GM12801 (cell line): ENCODE measurements around the gene BPIFB6.

Experiments used
- TF ChIP-seq, protein P1 (sequence below): IDR thresholded peaks from one replicate; pipeline ENCODE4 v1.5.1; 2011; ENCODE audit warnings: control low read depth; ENCODE audit not compliant: insufficient read length; ENCODE audit errors: extremely low read depth

The BPIFB6 gene

DNA sequence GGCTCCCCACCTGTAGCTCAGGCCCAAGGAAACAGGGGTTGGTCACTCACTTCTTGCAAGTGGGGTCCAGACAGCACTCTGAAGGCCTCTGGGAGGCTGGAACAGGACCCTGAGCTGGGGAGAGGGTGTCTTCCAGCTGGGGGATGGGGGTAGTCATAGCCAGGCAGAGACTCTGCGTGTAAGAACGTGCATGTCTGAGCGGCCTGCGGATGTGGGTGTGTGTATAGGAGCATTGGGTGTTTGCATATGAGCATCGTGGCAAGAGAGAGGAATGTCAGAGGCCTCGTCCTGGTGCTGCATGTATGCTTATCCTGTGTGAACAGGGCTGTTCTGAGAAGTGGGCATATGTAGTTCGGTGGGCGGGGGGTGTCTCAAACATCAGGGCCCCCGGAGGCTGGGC lies 34.3 kb downstream of the BPIFB6 start:
- TF ChIP-seq, protein P1, sequence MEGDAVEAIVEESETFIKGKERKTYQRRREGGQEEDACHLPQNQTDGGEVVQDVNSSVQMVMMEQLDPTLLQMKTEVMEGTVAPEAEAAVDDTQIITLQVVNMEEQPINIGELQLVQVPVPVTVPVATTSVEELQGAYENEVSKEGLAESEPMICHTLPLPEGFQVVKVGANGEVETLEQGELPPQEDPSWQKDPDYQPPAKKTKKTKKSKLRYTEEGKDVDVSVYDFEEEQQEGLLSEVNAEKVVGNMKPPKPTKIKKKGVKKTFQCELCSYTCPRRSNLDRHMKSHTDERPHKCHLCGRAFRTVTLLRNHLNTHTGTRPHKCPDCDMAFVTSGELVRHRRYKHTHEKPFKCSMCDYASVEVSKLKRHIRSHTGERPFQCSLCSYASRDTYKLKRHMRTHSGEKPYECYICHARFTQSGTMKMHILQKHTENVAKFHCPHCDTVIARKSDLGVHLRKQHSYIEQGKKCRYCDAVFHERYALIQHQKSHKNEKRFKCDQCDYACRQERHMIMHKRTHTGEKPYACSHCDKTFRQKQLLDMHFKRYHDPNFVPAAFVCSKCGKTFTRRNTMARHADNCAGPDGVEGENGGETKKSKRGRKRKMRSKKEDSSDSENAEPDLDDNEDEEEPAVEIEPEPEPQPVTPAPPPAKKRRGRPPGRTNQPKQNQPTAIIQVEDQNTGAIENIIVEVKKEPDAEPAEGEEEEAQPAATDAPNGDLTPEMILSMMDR: no peak

DNA sequence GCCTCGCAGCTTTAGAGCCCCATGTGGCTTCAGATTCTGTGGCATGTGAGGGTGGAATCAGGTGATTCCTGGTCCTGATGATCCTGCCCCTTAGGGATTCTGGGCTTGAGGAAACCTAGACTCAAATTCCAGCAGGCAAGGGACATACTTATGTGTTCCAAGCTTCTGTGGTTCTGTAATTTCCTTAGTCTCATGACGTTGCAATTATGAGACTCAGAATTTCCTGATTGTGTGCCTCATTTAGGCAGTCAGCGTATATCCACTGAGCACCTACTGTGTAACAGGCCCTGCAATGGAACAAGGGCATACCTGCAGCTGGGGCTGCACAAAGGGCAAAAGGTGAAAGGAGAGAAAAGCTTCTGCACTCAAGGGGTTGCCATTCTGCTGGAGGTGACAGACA lies 36.4 kb downstream of the BPIFB6 start:
- TF ChIP-seq, protein P1: no peak

DNA sequence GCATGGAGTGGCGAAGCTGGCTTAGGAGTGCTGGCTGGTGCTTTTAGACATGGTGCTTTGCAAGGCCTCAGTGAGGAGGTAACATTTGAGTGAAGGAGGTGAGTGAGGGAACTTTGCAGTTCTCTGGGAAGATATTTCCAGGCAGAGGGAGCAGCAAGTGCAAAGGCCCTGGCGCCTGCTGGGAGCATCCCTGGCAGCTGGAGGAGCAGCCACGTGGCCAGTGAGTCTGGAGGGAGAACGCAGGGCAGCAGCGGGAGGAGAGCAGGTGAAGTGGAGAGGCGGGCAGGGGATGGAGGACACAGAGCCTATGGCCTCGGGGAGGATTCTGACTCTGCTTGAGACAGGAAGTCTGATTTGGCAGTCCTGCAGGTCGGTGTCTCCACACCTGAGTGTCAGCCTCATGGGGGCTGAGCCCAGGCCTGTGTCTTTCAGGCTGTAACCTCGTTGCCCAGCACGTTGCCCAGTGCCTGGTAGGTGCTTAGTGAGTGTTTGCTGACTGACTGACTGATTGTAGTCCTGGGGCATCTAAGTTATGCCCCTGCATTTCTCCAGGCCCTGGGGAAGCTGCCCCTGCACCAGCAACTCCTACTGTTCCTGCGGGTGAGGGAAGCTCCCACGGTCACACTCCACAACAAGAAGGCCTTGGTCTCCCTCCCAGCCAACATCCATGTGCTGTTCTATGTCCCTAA lies 36.9 kb downstream of the BPIFB6 start:
- TF ChIP-seq, protein P1: no peak

DNA sequence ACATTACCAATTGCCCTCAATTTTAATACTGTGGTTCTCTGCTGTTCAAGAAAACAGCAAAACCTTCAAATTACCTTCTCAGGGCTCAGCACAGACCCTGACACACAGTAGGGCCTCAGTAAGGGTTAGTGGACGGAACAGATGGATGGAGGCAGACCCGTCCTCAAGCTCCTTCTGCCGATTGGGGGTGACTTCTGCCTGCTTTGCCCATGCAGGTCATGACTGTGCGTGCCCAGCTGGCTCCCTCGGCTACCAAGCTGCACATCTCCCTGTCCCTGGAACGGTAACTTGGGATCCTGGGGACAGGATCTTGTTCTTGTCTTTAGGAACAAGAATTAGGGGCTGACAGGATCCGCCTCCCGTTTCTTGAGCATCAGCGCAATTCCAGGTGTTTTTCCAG lies 38.2 kb downstream of the BPIFB6 start:
- TF ChIP-seq, protein P1: no peak

DNA sequence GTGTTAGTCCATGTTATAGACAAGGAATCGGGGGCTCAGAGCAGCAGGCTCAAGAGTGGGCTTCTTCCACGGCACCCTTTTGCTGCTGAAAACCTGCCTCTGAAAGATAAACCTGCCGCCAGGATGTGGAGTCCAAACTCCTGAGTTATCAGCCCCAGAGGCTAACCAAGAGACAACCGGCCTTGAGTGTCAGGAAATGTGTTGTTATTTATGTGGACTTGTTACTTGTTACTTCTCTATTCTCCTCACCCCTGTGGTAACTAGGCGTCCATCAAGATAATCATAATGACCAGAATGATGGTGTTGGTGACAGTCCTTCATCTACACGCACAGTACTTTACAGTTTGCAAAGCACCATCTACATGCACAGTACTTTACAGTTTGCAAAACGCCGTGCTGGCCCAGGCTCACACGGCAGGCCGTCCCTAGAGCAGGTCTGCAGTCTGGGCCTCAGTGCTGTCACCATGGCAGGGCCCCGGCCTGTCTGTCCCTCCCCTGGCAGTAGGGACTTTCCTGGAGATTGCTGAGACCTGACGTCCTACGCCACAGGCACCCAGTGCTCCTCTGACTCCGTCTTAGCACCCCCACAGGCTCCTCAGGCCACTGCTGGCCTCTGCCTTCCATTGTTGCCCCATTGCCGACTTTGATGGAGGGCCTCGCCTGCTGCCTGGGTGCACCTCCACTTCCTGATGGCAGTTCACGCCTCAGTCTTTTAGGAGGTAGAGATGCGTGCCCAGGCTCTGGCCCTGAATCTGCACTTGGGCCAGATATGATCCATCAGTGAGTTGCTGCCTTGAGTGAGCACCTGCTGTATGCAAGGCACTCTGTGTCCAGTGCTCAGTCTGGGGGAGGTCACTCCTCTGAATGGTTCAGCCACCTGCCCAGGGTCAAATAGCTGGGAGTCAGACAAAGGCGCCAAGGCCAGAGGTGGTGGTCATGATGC lies 38.9 kb downstream of the BPIFB6 start:
- TF ChIP-seq, protein P1: no peak

DNA sequence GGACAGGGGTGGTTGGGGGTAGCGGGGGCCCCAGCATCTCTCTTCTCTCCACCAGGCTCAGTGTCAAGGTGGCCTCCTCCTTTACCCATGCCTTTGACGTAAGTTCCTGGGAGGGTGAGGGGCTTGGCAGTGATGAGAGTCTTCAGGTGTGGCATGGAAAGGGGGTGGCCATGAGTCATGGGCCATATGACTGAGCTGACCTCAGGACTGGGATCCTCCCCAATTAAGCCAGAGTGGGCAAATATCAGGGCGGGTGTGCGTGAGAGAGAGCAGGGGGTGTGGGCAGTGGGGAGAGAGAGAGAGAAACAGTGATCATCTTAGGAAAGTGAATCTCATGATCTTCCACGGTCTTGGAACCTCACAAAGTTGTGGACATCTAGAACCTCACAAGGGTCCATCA lies 39.8 kb downstream of the BPIFB6 start:
- TF ChIP-seq, protein P1: no peak

DNA sequence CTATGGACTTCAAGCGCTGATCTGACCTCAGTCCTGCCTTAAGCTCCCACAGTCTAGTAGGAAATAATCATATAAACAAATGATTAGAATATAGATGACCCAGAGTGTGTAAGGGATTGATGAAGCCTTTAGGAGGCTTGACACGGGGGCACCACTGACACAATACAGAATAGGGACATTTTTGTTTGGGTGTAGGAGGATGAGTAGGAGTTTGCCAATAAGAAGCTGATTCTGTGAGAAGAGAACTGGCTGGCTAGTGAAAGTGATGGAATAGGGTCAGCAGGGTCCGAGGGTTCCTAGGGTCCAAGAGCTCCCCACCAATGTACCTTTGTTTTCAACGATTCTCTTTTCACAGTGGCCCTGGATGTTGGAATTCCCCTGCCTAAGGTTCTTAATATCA lies 40.9 kb downstream of the BPIFB6 start:
- TF ChIP-seq, protein P1: no peak
